Stimulated activated CD4-positive, alpha-beta T cell treated with anti-CD3 and anti-CD28 coated beads, Interleukin-15, amount 100 ng/mL, for 48 hours (primary cell): ENCODE results near the gene TBCB.
A peak's percentile ranks its signal among the peaks of the same experiment; 100 is the strongest.
"Not testable (repeated sequence)": the region's sequence is repeated elsewhere in the genome, so short reads cannot be mapped to it uniquely, and the experiment has no call there.

Source experiments
- DNase-seq, 2 donors: peaks; one replicate each; pipeline ENCODE4 v3.0.0-alpha.2; 2020; ENCODE audit warnings: low read depth in 2 of 2

The TBCB gene

DNA sequence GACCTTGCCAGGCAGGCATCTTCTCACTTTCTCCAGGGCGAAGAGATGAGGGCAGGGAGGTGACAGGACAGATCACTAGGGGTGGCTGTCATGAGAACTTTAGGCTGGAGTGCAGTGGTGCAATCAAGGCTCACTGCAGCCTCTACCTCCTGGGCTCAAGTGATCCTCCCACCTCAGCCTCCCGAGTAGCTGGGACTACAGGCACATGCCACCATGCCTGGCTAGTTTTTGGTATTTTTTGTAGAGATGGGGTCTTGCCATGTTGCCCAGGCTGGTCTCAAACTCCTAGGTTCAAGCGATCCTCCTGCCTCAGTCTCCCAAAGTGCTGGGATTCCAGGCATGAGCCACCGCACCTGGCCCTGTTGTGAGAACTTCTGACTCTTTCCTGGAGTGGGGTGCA is 19.6 kb downstream of the TBCB start:
- DNase-seq = not testable (repeated sequence)

DNA sequence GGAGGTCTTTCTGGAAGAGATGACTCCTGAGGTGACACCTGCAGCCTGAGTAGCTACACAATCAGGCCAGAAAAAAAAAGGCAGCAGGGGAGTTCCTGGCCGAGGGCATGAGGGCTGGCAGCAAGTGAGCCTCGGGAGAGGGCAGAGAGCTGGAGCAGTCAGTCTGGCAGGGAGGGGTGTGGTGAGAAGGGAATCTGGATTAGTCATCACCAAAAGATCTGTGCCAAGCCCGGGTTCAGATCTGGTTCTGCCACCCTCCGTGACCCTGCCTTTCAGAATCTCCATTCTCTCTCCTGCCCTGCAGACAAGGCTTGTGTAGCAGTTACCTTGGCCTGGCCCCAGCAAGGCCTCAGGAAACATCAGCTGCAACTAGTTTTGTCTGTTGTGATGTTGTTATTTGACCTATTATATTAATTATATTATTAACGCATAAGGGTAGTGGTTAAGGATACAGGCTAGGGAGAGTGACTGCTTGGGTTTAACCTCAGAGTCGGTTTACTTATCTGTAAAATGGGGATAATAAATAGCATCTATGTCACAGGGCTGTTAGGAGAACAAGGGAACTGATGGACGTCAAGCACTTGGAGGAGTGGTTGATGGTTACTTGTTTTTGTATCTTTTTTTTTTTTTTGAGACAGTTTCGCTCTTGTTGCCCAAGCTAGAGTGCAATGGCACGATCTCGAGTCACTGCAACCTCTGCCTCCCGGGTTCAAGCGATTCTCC is 21.9 kb downstream of the TBCB start:
- no peak for DNase-seq

DNA sequence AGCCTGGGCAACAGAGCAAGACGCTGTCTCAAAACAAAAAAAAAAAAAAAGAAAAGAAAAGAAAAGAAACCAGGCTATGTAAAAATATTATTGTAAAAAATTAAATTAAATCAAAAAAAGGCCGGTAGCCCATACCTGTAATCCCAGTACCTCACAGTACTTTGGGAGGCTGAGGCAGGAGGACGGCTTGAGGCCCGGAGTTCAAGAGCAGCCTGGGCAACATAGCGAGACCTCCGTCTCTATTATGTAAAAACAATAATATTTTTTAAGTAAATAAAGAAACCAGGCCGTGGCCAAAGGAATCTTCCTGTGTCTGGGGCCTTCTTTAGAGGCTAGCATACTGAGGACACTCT is 23.8 kb downstream of the TBCB start:
- no peak for DNase-seq

DNA sequence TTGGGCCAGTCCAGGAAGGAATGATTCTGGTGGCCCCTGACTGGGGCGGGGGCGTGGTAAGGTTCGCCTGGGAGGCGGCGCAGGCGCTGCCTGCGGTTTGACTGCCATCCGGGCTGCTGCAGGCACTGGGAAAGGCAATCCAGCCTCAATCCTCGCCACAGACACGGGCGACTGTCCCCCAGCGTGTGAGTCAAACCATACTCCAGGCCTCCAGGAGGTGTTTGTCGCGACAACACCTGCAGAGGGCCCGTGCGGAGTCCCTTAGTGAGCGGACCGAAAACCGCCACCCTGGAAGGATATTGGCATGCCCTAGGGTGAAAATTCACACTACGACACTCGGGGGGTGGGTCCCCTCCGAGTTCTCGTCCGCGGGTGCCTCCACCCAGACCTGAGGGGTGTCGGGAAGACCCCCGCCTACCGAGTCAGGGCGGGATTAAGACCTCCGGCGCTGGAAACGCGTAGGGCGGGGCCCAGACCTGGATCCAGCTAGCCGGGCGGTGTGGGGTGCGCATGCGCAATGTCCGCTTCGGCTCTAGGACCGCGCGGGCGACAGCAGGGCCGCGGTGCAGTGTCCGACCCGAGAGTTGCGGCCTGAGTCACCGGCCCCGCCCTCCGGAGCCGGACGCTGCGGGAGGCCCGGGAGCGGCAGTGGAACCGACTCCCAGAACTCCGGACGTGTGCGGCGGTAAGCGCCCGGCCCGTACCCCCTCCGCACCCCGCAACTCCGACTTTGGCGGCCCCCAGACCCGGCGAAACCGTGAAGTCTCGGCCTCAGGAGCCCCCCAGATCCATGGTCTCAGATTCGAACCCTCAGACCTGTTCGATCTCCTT is 24.4 kb downstream of the TBCB start, which contains the start of gene CAPNS1:
Gene CAPNS1, plus strand, starts transcription at position 594 of the 831 bp plus-strand sequence. CDS start 946 bp downstream, outside the sequence.
- DNase-seq = peak; percentile 89

DNA sequence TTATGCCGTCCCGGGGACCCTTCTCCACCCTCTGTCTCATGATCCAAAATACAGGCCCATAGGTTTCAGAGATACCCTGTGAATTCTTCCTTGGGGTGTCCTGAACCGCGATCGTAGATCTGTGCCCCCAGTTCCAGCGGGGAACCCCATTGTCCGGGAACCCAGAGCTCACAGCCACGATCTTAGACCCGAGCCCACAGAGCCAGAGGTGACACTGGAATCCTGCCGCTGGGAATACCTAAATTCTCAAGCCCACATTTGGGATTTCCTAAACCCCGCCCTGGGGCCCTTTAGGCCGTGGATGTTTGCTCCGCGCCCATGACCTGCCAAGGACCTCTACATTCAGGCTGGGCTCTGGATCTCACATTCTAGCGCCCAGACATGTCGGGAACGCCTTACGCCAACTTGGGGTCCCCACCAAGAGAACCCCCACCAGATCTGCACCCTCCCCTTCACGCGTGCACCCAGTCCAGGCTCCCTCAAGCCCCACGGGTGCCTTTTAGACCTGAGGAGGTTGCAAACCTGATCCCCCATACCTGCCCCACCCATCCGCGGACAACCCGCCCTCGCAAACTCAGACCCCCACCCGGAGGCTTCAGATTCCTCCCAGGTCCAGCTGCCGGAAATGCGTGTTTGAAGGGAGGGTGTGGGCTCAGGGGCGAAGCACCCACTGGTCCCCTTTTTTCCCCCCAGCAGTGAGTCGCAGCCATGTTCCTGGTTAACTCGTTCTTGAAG is 25.2 kb downstream of the TBCB start:
- peak in 1 of 2 donors; percentile 34 for DNase-seq

DNA sequence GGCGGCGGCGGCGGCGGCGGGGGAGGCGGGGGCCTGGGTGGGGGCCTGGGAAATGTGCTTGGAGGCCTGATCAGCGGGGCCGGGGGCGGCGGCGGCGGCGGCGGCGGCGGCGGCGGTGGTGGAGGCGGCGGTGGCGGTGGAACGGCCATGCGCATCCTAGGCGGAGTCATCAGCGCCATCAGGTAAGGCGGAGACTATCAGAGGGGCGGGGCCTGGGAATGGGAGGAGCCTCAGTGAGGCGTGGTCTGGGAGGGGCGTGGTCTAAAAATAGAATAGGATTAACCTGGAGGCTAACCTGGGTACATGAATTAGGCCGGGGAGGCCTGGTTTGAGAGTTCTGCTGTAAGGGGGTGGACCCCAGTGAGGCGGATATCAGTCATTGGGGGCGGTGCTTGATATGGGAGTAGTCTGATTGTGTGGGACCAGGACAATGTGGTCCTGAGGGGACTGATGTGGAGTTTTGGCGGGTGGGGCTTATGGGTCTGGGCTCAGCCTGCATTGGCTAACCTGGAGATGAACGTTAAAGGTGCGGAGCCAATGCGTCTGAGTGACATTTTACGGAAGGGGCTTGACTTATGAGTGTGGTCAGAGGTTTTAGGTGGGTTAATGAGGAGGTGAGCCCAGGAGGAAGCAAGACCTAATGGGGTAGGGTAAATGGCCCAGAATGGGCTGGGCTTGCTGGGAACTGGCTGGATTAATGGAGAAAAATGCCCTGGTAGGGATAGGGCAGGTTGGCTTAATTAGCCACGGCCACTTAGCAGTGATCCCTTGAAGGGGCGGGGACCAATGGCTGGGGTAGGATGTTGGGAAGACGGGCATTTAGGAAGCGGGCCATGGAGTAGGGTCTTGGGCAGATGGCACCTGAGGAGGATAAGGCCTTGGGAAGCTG is 26.0 kb downstream of the TBCB start:
- peak; percentile 87 to 89 for DNase-seq

DNA sequence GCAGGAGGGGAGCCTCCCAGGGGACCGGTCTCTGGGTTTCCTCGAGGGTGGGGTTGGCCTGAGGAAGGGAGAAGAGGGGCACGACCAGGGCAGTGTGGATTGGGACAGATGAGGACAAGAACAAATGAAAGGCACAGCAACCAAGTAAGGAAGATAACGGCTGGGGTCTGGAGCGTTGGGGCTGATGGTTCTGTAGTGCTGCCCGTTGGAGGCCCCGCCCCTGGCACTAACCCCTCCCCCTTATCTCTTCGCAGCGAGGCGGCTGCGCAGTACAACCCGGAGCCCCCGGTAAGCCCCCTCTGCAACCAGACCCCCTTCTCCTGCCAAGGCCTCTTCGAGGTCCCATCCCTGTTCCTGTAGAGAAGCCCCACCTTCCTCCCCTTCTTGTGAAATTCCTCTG is 26.8 kb downstream of the TBCB start:
- no peak for DNase-seq

DNA sequence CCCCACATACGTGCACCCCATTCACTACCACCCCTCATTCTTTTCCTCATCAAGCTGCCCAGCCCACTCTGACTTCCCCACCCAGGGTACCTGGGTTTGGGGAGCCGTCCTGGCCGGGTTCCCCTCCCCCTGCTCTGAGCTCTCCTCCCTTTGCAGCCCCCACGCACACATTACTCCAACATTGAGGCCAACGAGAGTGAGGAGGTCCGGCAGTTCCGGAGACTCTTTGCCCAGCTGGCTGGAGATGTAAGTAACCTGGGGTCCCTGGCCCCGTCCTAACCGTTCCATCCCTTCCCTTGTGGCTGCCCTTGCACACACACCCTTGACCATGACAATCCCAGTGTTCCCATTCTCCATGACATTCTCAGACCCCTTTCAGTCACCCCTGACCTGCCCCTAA is 27.2 kb downstream of the TBCB start:
- DNase-seq = no peak

DNA sequence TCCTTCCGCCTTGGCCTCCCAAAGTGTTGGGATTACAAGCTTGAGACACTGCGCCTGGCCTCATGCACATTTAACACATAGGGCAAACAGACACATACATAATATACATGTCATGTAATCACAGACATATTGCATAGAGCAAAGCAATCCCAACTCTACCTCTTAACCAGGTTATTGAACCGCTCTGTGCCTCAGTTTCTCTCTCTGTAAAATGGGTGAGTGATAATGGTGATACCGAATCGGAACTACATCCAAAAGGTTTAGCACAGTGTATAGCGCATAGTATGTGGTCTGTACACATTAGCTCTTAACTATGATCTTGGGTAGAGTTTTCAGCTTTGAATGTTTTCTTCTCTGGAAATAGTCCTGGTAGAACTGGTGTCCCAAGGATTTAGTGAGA is 29.4 kb downstream of the TBCB start:
- no peak for DNase-seq

DNA sequence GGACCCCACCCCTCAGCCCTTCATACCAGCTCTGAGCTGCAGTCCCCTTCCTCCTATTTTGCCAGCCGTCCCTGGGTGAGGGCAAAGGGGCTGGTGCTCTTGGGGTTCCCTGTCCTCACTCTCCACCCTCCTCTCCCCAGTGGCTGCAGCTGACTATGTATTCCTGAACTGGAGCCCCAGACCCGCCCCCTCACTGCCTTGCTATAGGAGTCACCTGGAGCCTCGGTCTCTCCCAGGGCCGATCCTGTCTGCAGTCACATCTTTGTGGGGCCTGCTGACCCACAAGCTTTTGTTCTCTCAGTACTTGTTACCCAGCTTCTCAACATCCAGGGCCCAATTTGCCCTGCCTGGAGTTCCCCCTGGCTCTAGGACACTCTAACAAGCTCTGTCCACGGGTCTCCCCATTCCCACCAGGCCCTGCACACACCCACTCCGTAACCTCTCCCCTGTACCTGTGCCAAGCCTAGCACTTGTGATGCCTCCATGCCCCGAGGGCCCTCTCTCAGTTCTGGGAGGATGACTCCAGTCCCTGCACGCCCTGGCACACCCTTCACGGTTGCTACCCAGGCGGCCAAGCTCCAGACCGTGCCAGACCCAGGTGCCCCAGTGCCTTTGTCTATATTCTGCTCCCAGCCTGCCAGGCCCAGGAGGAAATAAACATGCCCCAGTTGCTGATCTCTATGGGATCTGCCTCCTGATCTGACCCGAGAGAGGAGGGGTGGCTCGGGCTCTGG is 34.6 kb downstream of the TBCB start:
- DNase-seq = no peak

DNA sequence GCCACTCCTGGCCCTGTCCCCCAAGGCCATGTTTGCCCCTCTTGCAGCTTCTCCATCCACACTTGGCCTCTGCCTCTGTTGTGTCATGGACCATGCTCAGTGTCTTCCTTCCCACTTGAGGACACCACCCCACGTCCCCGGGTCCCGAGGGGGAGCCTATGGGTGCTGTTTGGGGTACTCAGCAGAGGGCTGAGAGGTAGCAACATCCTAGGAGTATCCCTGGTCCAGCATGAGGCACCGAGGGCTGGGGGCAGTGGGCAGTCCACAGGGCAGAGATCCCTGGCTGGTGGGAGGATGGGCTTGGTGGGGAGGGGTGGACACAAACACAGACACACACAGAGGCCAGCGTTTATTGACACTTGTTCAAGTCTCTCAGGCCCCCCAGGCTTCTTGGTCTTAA is 35.3 kb downstream of the TBCB start:
- DNase-seq = no peak

DNA sequence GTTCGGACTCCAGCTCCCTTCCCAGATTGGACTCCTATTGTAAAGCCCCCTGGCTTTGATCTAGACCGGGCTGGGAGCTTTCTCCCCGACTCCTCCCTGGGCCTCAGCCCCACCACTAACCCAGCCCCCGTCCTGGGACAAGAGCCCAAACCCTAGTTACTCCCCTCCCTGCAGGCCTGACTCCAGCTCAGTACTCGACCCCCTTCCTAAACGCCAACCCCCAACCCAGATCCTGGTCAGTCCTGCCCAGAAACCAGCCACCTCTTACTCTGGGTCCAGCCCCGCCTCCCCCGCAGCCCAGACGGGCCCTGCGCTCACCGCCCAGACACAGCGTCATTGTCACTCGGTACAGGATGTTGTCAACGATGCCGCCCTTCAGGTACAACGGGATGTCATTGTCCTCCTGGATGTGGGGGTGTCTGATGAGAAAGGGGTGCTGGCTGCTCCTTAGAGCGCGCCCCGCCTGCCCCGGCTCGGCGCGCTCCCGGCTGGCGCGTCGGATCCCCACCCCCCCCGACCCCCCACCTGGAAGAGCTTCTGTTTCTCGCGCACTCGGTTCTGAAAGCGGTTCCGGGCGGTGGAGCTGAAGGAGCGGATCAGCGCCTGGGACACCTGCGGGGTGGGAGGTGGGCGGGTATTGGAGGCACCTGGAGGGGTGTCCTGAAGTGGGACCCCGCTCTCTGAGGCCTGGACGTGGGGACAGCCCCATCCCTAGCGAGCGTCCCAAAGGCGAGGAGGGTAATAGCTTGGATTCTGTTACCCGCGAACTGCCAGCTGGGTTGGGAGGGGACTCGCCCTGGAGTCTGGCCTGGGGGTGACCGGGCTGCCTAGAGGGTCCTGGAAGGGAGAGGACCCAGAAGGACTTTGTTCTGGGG is 36.1 kb downstream of the TBCB start:
- no peak for DNase-seq

DNA sequence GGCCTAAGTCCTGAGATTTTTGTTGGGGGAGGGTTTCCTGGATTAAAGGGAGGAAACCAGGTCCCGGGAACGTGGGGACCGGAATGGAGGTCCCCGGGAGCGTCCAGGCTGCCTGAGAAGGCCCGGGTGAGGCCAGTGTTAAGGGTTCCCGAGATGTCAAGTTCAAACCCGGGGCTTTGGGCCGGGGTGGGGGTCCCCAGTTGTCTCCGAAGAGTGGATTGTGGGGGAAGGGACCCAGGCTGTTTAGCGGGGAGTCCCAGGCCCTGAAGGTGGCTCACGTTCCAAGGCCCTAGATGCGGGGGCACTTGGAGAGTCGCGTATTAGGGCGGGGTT is 36.7 kb downstream of the TBCB start:
- no peak for DNase-seq

DNA sequence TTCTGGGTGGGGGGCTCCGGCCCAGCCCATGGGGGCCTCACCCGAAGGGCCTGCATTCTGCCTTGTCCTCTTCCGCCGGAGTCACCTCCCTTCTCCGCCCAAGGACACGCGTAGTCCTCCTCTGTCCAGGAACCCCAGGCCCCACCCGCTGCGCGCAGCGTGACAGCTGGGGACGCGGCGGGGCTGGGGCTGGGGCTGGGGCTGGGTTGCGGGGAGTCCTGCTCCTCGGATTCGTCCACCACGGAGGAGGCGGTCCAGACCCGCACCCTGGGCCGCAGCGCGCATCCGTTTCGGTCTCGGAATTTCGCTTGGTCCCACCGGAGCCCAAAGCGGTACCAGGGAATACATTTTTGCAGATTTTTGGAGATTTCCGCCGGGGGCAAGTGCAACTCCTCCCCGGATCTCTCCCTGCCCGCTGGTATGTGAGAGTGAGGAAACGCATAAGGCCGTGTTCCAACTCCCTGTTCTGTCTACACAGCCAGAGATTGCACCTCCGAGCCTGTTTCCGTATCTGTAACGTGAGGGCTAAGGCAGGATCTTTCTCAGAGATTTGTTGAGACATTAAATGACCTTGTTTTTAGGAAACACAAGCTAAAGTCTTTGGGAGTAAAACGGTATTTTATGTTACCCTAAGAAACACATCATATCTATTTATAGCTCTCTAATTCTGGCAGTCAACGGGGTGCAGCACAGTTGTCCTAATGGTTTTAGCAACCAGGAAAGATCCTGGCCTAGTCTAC is 37.3 kb downstream of the TBCB start, which contains the start of gene COX7A1:
Gene COX7A1, minus strand, starts transcription at position 96 of the 740 bp plus-strand sequence. Its CDS starts 40 bp downstream, at position 56.
- no peak for DNase-seq

DNA sequence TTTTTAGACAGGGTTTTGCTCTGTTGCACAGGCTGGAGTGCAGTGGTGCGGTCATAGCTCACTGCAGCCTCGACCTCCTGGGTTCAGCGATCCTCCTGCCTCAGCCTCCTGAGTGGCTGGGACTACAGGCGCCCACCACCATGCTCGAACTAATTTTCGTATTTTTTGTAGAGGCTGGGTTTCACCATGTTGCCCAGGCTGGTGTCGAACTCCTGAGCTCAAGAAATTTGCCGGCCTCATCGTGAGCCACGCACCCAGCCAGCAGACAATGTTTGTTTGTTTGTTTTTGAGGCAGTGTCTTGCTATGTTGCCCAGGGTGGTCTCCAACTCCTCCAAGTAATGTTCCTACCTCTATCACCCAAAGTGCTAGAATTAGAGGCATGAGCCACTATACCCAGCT is 37.9 kb downstream of the TBCB start:
- DNase-seq = no peak

DNA sequence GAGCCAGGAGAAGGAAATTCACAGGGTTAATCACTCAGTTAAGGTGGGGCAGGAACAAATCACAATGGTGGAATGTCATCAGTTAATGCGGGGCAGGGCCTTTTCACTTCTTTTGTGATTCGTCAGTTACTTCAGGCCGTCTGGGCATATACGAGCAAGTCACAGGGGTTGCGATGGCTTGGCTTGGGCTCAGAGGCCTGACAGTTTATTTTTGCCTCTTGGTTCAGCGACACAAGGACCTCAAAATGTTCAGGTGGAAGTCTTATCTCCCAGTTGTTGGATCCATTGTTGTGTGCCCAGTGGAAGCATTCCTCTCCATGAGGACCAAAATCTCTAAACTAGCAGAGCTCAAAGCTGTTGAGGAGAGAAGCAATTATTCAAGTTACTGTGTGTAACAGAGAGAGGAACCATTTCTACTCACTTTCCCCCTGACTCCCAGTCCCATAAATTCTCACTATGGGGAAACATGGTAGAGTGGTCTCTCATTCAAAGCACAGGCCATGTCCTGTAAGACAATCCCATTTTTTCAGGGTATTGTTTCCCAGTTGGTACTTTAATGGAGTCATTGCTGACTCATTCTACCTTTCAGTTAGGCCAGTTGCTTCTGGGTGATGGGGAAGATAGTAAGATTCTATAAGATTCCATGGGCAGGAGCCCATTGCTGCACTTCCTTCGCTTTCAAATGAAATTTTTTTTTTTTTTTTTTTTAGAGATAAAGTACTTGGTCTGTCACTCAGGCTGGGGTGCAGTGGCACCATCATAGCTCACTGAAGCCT is 45.7 kb downstream of the TBCB start:
- no peak for DNase-seq

DNA sequence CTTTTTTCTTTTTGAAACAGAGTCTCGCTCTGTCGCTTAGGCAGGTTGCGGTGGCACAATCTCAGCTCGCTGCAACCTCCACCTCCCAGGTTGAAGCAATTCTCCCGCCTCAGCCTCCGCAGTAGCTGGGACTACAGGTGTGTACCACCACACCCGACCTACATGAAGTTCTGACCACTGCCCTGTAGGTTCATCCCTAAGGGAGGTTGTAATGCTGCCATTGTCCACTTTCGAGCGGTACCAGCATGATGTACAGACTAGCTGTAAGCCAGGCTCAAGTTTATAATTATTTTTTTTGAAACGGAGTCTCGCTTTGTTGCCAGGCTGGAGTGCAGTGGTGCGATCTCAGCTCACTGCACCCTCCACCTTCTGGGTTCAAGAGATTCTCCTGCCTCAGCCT is 48.5 kb downstream of the TBCB start:
- DNase-seq = no peak

DNA sequence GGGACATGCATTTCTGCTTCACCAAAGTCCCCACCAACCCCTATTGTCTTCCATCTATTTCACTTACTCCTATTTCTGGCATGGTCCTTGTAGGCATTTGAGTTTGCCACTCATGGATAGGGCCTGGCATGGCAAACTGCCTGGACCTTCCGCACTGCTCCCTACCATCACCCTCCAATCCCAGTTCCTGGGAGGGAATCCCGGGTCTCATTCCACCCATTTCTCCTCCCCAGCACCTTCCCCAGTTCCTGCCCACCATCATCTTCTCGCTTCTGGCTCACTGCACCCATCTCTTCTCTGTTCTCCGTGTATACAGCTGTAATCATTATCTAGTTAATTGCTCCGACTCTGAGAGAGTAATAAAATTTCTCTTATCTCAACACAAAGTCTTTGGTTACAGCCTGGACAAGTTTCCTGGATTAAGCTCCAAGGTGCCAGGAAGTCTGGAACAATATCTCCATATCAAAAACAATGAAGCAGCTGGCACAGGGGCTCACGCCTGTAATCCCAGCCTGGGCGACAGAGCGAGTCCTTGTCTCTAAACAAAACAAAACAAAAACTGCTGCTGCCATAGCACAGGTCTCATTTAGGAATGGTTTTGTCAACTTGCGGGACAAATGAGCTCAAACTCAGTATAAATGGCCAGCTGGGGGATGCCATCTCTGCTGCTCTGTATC is 54.0 kb downstream of the TBCB start:
- DNase-seq = no peak
